ENCODE results near the gene FLT1. TPM values are rescaled to one million over a fixed set of nuclear protein-coding genes. Genes with fewer than 3 reads are reported as not detected.

Gene FLT1
- total and polyA plus RNA-seq, 2 donors (not counting 1 experiment from before 2014, with no cell fraction given) = 1.3 to 2.5 TPM

DNA sequence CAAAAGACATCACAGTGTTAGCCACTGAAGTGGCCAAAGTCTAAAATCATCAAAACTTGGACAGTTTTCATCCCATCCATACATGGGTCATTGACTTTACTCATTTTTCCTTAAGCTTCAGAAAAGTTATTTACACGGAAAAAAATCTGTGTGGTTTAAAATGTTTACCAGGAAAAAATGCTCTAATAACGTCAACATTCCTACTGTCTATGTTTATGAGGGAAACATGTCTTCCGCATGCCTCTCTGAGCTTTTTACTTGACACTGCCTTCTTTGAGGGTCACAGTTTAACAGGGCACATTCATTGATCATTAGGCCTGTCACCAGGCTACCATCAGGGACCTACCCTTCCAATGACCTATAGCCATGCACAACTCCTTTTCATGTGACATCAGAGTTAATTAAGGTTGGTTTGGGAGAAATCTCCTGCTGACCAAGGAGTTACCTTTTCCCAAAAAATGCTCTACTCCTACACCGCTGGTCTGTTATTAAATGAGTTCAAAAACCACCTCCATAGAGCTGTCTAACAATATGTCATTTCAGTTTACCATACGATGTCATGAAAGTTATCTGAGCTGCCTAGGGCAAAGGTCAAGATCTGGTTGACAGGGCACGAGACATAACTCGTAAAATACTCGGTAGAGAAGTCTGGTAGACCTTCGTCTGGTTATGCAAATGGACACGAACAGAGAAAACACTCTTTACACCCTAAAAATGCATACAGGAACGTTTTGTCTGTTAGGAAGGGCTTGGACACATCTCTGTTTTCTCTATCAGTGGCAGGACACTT lies 17.8 kb downstream of the FLT1 start:
- Histone ChIP-seq H3K27me3 (ENCODE audit: control insufficient read depth, insufficient read depth, low read length) (no peaks in the 10 kb centered on the region), H3K27ac (ENCODE audit: insufficient read depth, low read length) (no peak overlapping the region), H3K4me2 (ENCODE audit: extremely low read depth, insufficient read depth, low read length) (no peak overlapping the region), H4K20me1 (ENCODE audit: control insufficient read depth, extremely low read depth, insufficient read depth, low read length) (no peaks in the 10 kb centered on the region), H3K9ac (ENCODE audit: insufficient read depth, low read length) (no peak overlapping the region), H3K36me3 (ENCODE audit: control insufficient read depth, insufficient read depth, low read length) (no peaks in the 10 kb centered on the region), H3K79me2 (ENCODE audit: control insufficient read depth, insufficient read depth, low read length) (no peaks in the 10 kb centered on the region), H3K9me3 (ENCODE audit: control insufficient read depth, insufficient read depth, low read depth, low read length) (no peaks in the 10 kb centered on the region), H2AFZ (ENCODE audit: low read length) (no peak overlapping the region), H3K4me1 (ENCODE audit: control insufficient read depth, extremely low read depth, insufficient read depth, low read length) (peaks cover 14% of the 10 kb centered on the region), H3K4me3 (replicated peaks in 1 of 4; ENCODE audit: control extremely low read depth in 1 of 4, insufficient read depth in 1 of 4, low read depth in 3 of 4, low read length in 4 of 4) (no peak overlapping the region)
- no peak for TF ChIP-seq EZH2 (IDR thresholded peaks at IDR 0.05; ENCODE audit: low read length, missing control alignments)
- no peak for TF ChIP-seq CTCF (conservative IDR thresholded peaks at IDR 0.05 in 1 of 2, IDR thresholded peaks at IDR 0.05 in 1 of 2; ENCODE audit: low read depth in 1 of 2, low read length in 2 of 2)
- DNase-seq (ENCODE audit: low read depth in 2 of 2) = no peak

DNA sequence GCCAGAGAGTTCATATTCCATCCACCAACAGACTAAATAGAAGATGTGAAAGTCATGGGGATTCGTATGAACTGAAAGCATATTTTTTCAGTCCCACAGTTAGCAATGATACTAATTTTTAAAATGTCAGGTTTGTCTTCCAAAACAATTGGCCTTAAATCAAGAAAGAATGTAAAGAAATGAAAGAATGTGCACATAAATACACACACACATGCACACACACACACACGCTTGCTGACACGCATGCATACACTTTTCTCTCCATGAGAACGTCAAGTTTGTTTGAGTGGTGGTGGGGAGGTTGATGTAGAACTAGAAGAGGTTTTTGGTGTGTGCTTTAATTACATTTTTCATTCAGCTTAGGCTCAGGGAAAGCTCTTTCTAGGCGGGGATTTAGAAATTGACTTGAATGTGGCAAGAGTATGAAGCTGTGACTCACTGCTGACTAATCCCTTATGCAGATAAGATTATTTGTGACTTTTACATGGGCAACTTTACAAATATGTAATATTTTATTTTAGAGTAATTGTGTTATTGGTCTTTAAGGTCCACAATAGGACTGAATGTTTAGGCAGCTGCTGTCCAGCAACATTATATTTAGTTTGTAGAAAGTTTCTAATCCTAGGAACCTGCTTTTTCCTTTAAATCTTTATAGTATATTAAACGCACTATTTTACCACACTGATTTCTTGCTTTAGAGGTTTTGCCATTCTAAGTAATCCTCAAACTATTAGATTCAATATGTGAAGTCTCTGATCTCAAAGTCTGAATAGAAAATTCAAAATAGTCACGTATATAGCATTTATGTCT lies 18.8 kb downstream of the FLT1 start:
- Histone ChIP-seq H4K20me1 (ENCODE audit: control insufficient read depth, extremely low read depth, insufficient read depth, low read length) (no peaks in the 10 kb centered on the region), H3K9me3 (ENCODE audit: control insufficient read depth, insufficient read depth, low read depth, low read length) (no peaks in the 10 kb centered on the region), H3K4me3 (replicated peaks in 1 of 4; ENCODE audit: control extremely low read depth in 1 of 4, insufficient read depth in 1 of 4, low read depth in 3 of 4, low read length in 4 of 4) (peak overlapping the region in 1 of 4 experiments; percentile 22), H3K4me1 (ENCODE audit: control insufficient read depth, extremely low read depth, insufficient read depth, low read length) (peaks cover 14% of the 10 kb centered on the region), H3K36me3 (ENCODE audit: control insufficient read depth, insufficient read depth, low read length) (no peaks in the 10 kb centered on the region), H3K9ac (ENCODE audit: insufficient read depth, low read length) (no peak overlapping the region), H3K27me3 (ENCODE audit: control insufficient read depth, insufficient read depth, low read length) (no peaks in the 10 kb centered on the region), H3K4me2 (ENCODE audit: extremely low read depth, insufficient read depth, low read length) (peak overlapping the region; percentile 34), H3K79me2 (ENCODE audit: control insufficient read depth, insufficient read depth, low read length) (no peaks in the 10 kb centered on the region), H2AFZ (ENCODE audit: low read length) (no peak overlapping the region), H3K27ac (ENCODE audit: insufficient read depth, low read length) (no peak overlapping the region)
- no peak for TF ChIP-seq CTCF (conservative IDR thresholded peaks at IDR 0.05 in 1 of 2, IDR thresholded peaks at IDR 0.05 in 1 of 2; ENCODE audit: low read depth in 1 of 2, low read length in 2 of 2)
- TF ChIP-seq EZH2 (IDR thresholded peaks at IDR 0.05; ENCODE audit: low read length, missing control alignments) = no peak
- DNase-seq (ENCODE audit: low read depth in 2 of 2) = peak; percentile 91 to 96

DNA sequence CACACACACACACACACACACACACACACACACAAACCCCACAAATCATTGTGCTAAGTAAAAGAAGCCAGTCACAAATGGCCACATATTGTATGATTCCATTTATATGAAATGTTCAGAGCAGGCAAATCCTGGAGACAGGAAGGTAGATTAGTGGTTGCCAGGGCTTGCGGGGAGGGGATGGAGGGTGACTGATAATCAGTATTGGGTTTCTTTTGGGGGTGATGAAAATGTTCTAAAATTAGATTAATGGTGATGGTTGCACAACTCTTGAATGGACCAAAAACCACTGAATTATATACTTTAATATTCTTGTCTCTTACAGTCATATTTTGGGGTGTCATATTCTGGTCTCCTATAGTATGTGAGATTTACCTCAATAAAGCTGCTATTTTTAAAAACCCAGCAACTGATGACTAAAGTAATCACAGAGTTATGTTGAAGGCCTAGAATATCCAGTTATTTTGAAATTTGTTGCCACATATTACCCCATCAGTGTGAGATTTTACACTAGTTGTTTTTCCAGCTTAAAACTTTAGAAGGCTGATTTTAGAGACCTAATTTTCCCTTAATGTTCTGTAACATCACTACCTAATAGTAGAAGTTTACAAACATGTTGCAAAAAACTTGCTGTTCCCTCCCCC lies 20.3 kb downstream of the FLT1 start:
- no peaks in the 10 kb centered on the region for H3K79me2 ChIP-seq (ENCODE audit: control insufficient read depth, insufficient read depth, low read length)
- H3K36me3 ChIP-seq (ENCODE audit: control insufficient read depth, insufficient read depth, low read length) = no peaks in the 10 kb centered on the region
- H4K20me1 ChIP-seq (ENCODE audit: control insufficient read depth, extremely low read depth, insufficient read depth, low read length) = no peaks in the 10 kb centered on the region
- H3K4me3 ChIP-seq (replicated peaks in 1 of 4; ENCODE audit: control extremely low read depth in 1 of 4, insufficient read depth in 1 of 4, low read depth in 3 of 4, low read length in 4 of 4) = no peak overlapping the region
- H3K27ac ChIP-seq (ENCODE audit: insufficient read depth, low read length) = no peak overlapping the region
- DNase-seq (ENCODE audit: low read depth in 2 of 2) = no peak
- H3K27me3 ChIP-seq (ENCODE audit: control insufficient read depth, insufficient read depth, low read length) = no peaks in the 10 kb centered on the region
- no peak overlapping the region for H3K4me2 ChIP-seq (ENCODE audit: extremely low read depth, insufficient read depth, low read length)
- no peaks in the 10 kb centered on the region for H3K9me3 ChIP-seq (ENCODE audit: control insufficient read depth, insufficient read depth, low read depth, low read length)
- H2AFZ ChIP-seq (ENCODE audit: low read length) = no peak overlapping the region
- H3K9ac ChIP-seq (ENCODE audit: insufficient read depth, low read length) = no peak overlapping the region
- TF ChIP-seq CTCF (conservative IDR thresholded peaks at IDR 0.05 in 1 of 2, IDR thresholded peaks at IDR 0.05 in 1 of 2; ENCODE audit: low read depth in 1 of 2, low read length in 2 of 2) (no peak), EZH2 (IDR thresholded peaks at IDR 0.05; ENCODE audit: low read length, missing control alignments) (no peak)
- peaks cover 14% of the 10 kb centered on the region for H3K4me1 ChIP-seq (ENCODE audit: control insufficient read depth, extremely low read depth, insufficient read depth, low read length)

All from fibroblast of lung (primary cell).